ENCODE results near the gene SLC12A1. TPM values are rescaled to one million over a fixed set of nuclear protein-coding genes. Genes with fewer than 3 reads are reported as not detected.

Gene SLC12A1
- total RNA-seq, 2 donors from 2014 or later, result not detected

- Histone ChIP-seq H3K36me3 (no peaks in the 10 kb centered on the region), H3K27ac (no peak overlapping the region), H3K4me1 (no peaks in the 10 kb centered on the region), H3K9me3 (no peaks in the 10 kb centered on the region), H3K9ac (ENCODE audit: low read depth in 2 of 2, low read length in 2 of 2) (no peak overlapping the region), H3K4me3 (no peak overlapping the region), H3K27me3 (no peaks in the 10 kb centered on the region)
- intact Hi-C loops (cut with DNase I), result no loop called here
- TF ChIP-seq, protein P1, sequence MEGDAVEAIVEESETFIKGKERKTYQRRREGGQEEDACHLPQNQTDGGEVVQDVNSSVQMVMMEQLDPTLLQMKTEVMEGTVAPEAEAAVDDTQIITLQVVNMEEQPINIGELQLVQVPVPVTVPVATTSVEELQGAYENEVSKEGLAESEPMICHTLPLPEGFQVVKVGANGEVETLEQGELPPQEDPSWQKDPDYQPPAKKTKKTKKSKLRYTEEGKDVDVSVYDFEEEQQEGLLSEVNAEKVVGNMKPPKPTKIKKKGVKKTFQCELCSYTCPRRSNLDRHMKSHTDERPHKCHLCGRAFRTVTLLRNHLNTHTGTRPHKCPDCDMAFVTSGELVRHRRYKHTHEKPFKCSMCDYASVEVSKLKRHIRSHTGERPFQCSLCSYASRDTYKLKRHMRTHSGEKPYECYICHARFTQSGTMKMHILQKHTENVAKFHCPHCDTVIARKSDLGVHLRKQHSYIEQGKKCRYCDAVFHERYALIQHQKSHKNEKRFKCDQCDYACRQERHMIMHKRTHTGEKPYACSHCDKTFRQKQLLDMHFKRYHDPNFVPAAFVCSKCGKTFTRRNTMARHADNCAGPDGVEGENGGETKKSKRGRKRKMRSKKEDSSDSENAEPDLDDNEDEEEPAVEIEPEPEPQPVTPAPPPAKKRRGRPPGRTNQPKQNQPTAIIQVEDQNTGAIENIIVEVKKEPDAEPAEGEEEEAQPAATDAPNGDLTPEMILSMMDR (IDR thresholded peaks at IDR 0.05), result no peak
- no peak for DNase-seq
Measured at GRCh38 chr15:48283396-48284145, 77.5 kb downstream of the SLC12A1 start.

DNA sequence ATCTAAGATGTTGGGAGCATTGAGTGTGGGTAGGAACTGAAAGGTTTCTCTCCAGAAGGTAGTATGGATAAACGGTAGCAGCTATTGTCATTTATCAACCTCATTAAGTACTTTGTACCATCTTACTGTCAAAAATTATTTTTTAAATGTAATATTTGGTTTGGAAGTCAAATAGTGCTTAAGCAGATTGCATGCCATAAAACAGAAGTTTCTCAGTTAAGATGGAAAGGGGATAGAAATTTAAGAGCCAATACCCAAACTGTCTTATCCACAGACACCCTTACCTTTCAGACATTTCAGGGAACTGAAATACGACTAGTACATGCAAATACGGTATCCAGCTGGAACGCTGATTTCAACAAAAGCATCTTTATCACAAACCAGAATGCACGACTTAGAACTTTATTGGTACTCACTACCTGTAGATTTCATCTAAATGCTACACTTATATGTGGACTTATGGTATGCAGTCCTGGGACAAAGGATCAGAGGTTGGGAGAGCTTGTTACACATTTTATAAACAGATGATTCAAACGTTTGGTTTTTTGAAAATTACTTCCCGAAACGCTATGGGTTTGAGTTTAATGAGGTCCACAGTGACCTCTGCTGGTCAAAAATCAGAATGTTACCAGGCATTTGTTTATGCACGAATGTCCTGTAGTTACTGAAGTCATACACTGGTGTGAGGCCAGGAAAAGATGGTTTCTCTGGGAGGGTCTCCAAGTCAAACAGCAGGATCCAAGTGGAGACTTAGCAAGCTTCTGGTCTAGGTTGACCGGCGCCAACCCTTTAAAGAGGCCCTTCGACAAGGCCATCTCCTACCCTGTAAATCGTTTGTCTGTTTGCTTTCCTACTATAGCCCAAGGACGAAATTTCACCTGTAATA is 79.5 kb downstream of the SLC12A1 start:
- TF ChIP-seq, protein P1 (IDR thresholded peaks at IDR 0.05), result peak; percentile 70
- intact Hi-C loops (cut with DNase I), result loop anchor here (5.0 kb wide), 1 partner anchor 1088 kb away; no protein-coding TSS in a partner anchor
- Histone ChIP-seq H3K36me3 (no peaks in the 10 kb centered on the region), H3K9ac (ENCODE audit: low read depth in 2 of 2, low read length in 2 of 2) (peak overlapping the region; percentile 42 to 46), H3K27me3 (no peaks in the 10 kb centered on the region), H3K4me3 (no peak overlapping the region), H3K4me1 (no peaks in the 10 kb centered on the region), H3K9me3 (no peaks in the 10 kb centered on the region), H3K27ac (no peak overlapping the region)
- peak; percentile 79 for DNase-seq

DNA sequence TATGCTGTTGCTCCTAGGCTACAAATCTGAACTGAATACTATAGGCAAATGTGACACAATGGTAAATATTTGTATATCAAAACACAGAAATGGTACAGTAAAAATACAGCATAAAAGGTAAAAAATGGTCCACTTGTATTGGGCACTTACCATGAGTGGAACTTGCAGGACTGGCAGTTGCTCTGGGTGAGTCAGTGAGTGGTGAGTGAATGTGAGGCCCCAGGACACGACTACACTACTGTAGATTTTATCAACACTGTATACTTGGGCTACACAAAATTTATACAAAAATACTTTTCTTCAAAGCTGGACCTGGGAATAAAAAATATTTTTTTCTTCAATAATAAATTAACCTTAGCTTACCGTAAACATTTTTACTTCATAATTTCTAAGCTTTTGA is 83.5 kb downstream of the SLC12A1 start:
- Histone ChIP-seq H3K9ac (ENCODE audit: low read depth in 2 of 2, low read length in 2 of 2) (no peak overlapping the region), H3K4me3 (no peak overlapping the region), H3K27me3 (no peaks in the 10 kb centered on the region), H3K4me1 (no peaks in the 10 kb centered on the region), H3K36me3 (no peaks in the 10 kb centered on the region), H3K27ac (no peak overlapping the region), H3K9me3 (no peaks in the 10 kb centered on the region)
- TF ChIP-seq, protein P1 (IDR thresholded peaks at IDR 0.05), result no peak
- DNase-seq, result no peak
- intact Hi-C loops (cut with DNase I), result loop anchor here (5.0 kb wide), 1 partner anchor 1092 kb away; no protein-coding TSS in a partner anchor

GRCh38 chr15:48292458-48292857 is 86.4 kb downstream of the SLC12A1 start:
- no peak overlapping the region for H3K4me3 ChIP-seq
- no peak overlapping the region for H3K27ac ChIP-seq
- intact Hi-C loops (cut with DNase I), result no loop called here
- no peaks in the 10 kb centered on the region for H3K36me3 ChIP-seq
- no peaks in the 10 kb centered on the region for H3K27me3 ChIP-seq
- no peaks in the 10 kb centered on the region for H3K9me3 ChIP-seq
- TF ChIP-seq, protein P1 (IDR thresholded peaks at IDR 0.05), result no peak
- H3K4me1 ChIP-seq, result no peaks in the 10 kb centered on the region
- H3K9ac ChIP-seq (ENCODE audit: low read depth in 2 of 2, low read length in 2 of 2), result no peak overlapping the region
- no peak for DNase-seq

DNA sequence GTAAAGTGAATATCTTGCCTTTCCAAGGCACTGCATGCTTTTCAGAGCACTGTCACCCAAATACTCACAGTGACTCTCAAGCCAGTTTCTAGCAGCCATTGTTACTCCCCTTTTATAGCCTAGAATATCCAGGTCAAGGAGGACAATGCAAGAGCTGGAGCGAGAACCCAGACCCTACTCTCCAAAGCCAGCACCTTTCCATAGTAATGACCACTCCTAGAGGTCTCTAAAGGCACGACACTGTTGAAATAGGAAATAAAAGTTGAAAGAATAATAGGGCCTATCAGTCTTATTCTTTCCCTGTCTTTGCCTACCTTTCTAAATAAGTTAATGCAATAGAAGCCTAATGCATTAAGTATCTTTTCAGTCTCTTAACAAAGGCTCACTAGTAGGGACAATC is 91.6 kb downstream of the SLC12A1 start:
- intact Hi-C loops (cut with DNase I), result no loop called here
- DNase-seq, result no peak
- Histone ChIP-seq H3K36me3 (no peaks in the 10 kb centered on the region), H3K27ac (no peak overlapping the region), H3K4me3 (no peak overlapping the region), H3K4me1 (no peaks in the 10 kb centered on the region), H3K9ac (ENCODE audit: low read depth in 2 of 2, low read length in 2 of 2) (no peak overlapping the region), H3K27me3 (no peaks in the 10 kb centered on the region), H3K9me3 (no peaks in the 10 kb centered on the region)
- TF ChIP-seq, protein P1 (IDR thresholded peaks at IDR 0.05), result no peak

All from colonic mucosa (tissue), 4 donors.